GM13976 (cell line): ENCODE measurements around the gene AQP12A.
"Not testable (repeated sequence)": the region's sequence is repeated elsewhere in the genome, so short reads cannot be mapped to it uniquely, and the experiment has no call there.

Source experiments
- DNase-seq: peaks from one replicate; pipeline ENCODE4 v3.0.0; 2012; ENCODE audit warnings: low spot score
- CTCF ChIP-seq: IDR thresholded peaks from 2 replicates; pipeline ENCODE4 v1.5.1; 2012; ENCODE audit warnings: borderline replicate concordance, mild to moderate bottlenecking; ENCODE audit not compliant: insufficient read depth; ENCODE audit errors: extremely low read depth, missing control alignments, control extremely low read depth
- in situ Hi-C: fragments of 300-500 bp; cut with MboI; formaldehyde crosslinking; loops from one replicate; pipeline ENCODE4 v1.12.0; 2022; ENCODE audit warnings: low sequenced_read_pairs, mixed read lengths, inconsistent platforms; ENCODE audit not compliant: unreplicated experiment

AQP12A gene

GRCh38 chr2:240655931-240656886 lies 35.5 kb upstream of the AQP12A start:
- in situ Hi-C loops, result no loop called here
- DNase-seq, result peak; percentile 82
- TF ChIP-seq CTCF, result no peak

GRCh38 chr2:240659883-240660282 lies 31.8 kb upstream of the AQP12A start:
- in situ Hi-C loops, DNase-seq: not testable (repeated sequence)

- no peak for TF ChIP-seq CTCF
- in situ Hi-C loops, result no loop called here
- no peak for DNase-seq
Observed at GRCh38 chr2:240662681-240663080, 29.0 kb upstream of the AQP12A start.

GRCh38 chr2:240663546-240664190 lies 28.0 kb upstream of the AQP12A start:
- no peak for DNase-seq
- TF ChIP-seq CTCF, result no peak
- in situ Hi-C loops, result no loop called here

- DNase-seq, result no peak
- in situ Hi-C loops, result no loop called here
- TF ChIP-seq CTCF, result no peak
Observed at GRCh38 chr2:240664622-240665021, 27.0 kb upstream of the AQP12A start.

- in situ Hi-C loops, result no loop called here
- no peak for DNase-seq
- TF ChIP-seq CTCF, result no peak
Observed at GRCh38 chr2:240670402-240670801, 21.3 kb upstream of the AQP12A start.

GRCh38 chr2:240670950-240671349 lies 20.7 kb upstream of the AQP12A start:
- in situ Hi-C loops, result no loop called here
- no peak for TF ChIP-seq CTCF
- no peak for DNase-seq
